Endometrium (tissue), 2 donors: ENCODE measurements around the gene LITAF.
"Not testable (repeated sequence)": the region's sequence is repeated elsewhere in the genome, so short reads cannot be mapped to it uniquely, and the experiment has no call there.

ENCODE experiments used
- FAIRE-seq: peaks from 2 replicates; lab custom pipeline; 2012; peaks lifted over from hg19 to GRCh38; lab: Jason Lieb, UNC
- donor health status: control.
- donor health status: control.

Gene LITAF

DNA sequence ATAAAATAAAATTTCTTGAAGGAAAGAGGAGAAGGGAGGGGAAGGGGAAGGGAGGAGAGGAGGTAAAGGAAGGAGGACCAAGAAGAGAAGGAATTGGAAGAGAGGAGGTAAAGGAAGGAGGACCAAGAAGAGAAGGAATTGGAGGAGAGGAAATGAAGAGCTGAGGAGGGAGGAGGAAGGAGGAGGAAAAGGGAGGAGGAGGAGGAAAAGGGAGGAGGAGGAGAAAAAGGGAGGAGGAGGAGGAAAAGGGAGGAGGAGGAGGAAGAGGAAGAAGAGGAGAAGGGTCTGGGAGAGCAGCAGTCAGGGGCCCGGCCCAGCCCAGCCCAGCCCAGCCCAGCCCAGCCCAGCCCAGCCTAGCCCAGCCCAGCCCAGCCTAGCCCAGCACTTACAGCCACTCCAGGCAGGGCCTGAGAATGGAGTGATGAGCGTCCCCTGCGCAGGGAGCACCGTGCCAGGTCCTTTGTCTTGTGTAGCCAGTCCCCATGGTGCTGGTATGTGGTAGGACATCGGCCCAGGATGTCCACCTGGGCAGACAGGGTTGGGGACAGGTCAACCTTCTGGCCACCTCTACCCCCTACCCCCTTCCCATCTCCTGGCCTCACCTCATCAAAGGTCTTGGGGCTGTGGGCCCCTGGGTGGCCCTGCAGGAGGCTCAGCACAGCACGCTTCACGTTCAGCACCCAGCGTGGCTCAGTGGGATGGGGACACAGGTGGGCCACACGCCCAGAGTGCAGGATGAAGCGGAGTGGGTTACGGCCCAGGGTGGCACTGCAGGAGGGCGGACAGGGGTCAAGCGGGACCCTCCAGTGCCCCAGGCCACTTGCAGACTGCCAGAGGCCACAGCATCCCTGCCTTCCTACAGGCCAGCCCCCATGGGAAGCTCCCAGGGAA is 70.9 kb downstream of the LITAF start:
- no peak for FAIRE-seq

DNA sequence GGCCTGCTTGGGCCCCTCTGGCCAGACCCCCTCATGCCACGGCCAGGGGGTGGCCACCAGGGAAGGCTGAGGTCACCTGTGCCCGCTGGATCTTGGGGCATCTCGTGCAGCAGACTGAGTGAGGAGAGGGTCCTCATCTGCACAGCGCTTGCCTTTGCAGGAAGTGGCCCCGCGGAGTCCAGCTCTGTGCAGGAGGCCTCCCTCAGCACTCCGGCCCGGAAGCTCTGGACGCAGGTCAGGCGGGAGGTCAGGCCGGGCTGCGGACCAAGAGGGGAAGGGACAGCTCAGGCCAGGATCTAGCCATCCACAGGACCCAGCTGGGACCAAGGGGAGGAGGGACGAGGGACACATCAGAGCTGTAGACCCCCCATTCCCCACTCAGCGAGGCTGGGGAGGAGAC is 72.4 kb downstream of the LITAF start:
- no peak for FAIRE-seq

DNA sequence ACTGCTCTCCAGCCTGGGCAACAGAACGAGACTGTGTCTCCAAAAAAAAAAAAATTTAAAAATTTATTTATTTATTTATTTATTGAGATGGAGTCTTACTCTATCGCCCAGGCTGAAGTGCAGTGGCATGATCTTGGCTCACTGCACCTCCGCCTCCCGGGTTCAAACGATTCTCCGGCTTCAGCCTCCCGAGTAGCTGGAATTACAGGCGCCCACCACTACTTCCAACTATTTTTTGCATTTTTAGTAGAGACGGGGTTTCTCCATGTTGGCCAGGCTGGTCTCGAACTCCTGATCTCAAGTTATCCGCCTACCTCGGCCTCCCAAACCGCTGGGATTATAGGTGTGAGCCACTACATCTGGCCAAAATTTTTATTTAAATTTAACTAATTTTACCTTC is 73.4 kb downstream of the LITAF start:
- FAIRE-seq = not testable (repeated sequence)

DNA sequence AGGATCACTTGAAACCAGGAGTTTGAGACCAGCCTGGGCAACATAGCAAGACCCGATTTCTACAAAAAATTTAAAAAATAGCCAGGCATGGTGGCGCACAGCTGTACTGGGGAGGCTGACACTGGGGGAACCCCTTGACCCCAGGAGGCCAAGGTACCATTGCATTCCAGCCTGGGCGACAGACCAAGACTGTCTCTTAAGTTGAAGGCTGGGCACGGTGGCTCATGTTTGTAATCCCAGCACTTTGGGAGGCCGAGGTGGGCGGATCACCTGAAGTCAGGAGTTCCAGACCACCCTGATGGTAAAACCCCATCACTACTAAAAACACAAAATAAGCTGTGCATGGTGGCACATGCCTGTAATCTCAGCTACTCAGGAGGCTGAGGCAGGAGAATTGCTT is 74.9 kb downstream of the LITAF start:
- FAIRE-seq = no peak

DNA sequence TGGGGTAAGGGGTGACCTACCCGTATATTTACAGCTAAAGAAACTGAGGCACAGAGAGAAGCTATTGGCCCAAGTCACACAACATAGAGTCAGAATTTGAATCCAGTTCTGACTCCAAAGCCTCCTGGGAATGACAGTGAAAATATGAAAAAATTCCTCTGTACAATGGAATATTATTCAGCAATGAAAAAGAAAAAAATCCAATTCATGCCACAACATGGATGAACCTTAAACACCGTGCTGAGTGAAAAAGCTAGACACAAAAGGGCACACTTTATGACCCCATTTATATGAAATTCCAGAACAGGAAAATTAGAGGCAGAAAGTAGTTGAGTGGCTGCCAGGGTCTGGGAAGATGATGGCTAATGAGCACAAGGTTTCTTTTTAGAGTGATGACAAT is 75.4 kb downstream of the LITAF start:
- no peak for FAIRE-seq

DNA sequence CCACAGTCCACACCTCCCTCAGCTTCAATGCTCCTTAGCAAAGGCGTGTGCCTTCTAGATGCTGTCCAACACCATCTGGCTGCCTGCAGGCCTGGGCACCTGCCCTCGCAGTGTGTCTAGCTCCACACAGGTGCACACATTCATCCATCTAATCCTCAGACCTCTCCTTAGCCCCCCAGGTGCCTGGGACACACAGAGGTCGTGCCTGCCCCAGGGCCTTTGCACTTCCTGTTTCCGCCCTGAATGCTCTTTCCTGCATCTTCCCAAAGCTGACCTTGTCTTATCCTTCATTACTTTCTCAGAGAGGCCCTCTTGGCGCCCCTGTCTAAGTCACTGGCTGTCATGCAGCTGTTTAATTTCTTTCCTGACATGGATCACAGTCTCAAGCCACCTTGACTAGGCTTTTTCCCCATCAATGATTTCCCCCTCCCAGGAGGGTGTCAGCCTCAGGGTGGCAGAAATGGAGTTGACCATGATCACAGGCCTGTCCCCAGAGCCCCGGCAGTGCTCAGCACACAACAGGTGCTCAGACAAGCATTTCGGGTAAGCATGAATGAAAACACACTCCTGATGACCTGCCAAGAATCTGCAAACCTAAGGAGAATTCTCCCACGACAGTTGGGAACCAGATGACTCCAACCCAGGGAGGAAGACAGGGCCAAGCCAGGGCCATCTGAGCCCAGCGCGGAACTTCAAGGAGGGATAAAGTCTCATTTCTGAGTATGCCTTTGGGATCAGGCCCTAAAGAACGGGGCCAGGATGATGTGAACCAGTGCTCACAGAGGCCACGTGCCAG is 76.3 kb downstream of the LITAF start:
- FAIRE-seq = no peak

DNA sequence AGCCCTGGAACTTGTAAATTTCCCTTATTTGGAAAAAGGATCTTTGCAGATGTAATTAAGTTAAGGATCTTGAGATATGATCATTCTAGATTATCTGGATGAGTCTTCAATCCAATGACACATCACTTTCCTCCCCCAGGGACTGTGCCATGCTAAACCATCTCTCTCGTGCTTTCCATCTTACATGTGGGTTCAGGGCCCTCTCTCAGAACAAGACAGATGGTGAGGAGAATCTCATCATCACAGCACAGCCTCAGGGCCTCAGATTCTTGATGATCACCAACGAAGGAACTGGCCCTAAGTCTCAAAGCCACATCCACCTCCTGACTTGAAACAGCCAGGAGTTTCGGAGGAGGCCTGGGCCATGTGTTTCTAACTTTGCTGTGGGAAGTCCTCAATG is 78.7 kb downstream of the LITAF start:
- FAIRE-seq = no peak

DNA sequence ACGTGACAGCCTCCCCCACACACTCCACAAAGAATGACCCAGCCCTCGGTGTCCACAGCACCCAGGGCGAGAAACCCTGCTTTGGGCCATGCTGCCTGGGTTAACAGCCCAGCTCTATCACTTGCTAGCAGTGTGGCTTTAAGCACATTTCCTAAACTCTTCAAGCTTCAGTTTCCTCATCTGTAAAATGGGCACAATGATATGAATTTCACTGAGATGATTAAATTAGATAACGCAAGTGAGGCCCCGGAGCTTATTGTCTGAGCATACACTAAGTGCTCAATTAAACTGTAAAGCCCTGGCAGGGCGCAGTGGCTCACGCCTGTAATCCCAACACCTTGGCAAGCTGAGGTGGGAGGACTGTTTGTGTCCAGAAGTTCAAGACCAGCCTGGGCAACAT is 79.4 kb downstream of the LITAF start:
- no peak for FAIRE-seq

DNA sequence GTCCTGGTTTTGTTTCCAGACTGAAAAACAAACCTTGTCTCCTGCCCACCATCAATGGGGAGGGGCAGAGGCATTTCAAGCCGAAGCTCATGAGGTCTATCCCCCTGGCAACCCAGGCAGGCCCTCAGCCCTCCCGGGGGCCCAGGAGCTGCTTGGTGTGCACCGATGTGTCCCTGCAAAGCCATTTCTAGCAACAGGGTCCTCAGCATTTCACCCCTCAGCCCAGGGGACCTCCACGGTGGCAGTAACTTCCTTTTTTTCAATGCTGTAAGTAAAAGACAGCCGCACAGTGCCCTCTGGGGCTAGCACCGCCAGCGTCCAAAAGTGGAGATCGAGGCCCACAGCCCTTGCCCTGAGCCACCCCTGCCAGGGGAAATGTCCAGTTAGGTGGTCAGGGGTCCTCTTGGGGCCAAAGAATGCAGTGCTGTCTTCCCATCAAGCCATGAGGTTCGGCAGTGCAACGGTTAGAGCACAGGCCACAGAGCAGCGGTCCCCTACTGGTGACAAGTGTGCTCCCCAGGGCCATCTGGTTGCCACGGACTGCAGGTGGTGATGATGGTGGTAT is 79.9 kb downstream of the LITAF start:
- no peak for FAIRE-seq

DNA sequence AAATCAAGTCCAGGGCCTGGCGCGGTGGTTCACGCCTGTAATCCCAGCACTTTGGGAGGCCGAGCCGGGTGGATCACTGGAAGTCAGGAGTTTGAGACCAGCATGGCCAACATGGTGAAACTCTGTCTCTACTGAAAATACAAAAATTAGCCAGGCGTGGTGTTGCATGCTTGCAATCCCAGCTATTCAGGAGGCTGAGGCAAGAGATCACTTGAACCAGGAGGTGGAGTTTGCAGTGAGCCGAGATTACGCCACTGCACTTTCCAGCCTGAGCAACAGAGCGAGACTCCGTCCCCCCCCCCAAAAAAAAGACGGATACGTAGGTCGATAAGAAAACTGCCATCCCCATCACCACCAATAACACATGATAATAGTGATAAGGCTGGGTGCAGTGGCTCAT is 82.5 kb downstream of the LITAF start:
- not testable (repeated sequence) for FAIRE-seq

DNA sequence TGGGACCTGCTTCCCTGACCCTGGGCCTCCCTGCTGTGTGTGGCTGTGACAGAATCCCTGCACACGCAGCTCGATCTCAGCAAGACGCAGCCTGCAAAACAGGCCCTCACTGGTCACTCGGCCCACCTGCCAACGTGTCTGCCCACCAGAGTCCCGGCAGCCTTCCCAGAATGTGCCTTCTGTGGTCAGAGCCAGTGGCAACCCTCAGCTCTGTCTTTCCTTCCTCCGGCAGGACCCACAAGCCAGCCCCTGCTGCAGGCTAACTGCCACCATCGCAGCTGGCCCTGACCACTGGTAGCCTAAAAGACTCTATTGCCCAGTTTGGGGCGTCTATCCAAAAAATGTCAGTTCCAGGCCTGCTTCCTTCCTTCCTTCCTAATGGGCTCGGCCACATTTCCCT is 83.2 kb downstream of the LITAF start:
- no peak for FAIRE-seq

DNA sequence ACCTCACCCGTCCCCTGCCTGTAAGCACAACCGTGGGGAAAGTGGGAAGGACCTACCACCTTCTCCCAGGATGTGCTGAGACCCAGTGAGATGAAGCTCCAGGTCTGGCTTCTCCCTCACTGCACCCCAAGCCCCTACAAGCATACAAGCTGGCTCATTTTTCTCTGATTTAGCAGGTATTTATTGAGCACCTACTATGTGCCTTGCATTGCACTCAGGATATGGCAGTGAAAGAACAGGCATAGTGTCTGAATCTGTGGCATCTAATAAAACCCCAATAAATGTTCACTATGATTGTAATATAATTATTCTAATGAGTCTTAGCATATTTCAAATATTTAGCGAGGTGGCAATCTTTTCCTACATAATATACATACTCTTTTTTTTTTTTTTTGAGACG is 84.5 kb downstream of the LITAF start:
- FAIRE-seq = no peak

DNA sequence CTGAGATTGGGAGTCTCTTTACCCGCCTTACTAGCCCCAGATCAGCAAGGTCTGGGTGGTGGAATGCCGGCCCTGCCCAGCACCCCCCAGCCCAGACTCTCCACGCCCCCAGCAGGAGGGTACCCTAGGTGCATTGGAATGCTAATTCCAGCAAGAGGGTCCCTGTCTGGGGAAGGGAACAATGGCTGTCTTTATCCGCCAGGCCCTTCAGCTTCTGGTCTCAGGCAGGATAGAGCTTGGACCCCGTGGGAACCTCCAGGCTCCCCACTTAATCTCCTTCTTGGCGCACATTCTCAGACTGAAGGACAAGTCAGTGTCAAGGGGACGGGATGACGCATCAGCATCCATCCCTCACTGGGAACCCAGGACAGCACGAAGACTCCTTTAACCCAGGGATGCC is 85.1 kb downstream of the LITAF start:
- no peak for FAIRE-seq

DNA sequence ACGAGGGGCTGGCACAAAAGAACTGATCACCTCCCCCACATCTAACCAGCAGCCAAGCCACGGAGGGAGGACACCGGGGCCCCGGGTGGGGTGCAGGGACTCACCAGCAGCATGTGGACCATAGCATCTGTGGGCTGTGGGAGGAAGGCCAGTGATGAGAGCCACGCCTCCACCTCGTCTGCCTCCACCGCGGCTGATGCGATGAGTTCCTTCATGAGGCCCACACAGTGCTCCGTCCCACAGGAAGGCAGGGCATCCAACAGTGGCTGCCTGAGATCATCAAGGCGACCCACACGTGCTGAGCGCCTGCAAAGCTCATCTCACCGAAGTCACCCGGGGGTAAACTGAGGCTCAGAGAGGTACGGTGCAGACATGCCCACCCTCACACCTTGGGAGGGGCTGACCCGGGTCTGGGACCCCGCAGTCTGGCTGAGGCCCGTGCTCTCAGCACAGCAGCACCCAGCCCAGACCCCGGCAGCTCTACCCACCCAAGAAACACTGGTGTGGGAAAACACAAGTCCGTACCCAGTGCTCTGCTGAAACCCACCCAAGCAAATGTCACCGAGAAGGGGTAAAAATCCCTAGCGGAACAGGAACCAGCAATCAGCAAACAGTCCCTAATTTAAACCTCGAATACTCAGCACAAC is 85.9 kb downstream of the LITAF start:
- no peak for FAIRE-seq

DNA sequence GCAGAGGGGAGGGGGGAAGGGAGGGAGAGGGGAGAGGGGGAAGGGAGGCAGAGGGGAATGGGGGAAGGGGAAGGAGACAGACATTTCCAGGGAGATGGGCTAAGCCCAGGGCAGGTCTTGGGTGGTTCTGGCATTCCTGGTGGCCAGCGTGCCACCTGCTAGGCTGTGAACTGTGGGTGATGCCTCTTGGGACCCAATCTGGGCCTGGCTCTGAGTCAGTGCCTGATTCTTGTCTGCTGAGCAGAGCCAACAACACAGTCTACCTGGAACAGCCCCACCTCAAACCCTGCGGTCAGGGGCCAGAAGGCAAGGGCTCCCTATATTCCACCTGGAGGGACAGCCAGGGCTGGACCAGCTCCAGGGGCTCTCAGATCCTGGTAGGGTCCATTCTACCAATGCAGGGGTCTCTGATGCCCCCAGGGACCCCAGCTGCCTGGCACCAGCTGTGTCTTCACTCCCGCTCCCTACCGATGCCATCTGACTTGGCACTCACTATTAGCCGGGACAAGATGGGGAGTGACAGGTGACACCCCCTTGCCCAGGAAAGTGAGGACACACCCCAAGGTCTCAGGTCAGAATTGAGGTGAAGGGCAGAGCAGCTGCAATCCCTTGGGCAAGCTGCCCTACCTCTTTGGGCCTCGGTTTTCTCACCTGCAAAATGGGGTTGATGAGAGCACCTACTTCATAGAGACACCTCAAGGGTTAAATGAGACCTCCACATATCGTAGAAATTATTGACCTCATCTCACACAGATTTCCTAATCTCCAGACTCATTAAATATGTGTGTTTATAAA is 87.2 kb downstream of the LITAF start:
- no peak for FAIRE-seq

DNA sequence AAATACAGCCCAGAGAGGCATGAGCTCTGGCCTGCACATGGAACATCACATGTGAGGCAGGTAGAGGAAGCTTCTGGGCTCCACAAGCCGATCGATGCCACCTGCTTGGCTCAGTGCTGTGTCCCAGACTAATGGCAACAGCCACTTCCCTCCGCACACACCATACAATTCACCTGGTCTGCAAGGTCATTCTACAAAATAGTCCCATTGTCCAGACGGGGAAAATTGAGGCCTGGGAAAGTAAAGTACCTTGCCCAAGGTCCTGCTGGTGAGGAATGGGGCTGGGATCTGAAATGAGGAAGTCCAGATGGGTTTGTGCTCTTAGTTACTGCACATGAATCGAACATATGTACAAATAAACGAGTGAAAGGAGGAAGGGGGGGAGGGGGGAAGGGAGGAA is 88.0 kb downstream of the LITAF start:
- FAIRE-seq = no peak

DNA sequence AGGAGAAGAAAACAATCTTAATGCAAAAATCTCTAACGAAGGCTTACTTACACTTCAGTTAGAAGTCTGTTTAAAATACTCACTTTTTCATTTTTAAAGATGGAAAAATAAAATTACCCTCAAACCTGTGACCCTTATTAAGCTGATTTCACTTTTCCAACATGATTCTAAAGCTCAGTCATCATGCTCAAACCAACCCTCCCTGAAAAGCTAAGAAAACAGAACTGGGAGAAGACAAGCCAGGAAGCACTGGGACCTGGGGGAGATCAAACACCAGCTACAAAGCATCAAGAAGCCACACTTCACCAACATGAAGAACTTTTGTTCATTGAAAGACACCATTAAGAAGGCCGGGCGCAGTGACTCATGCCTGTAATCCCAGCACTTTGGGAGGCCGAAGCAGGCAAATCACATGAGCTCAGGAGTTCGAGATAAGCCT is 88.8 kb downstream of the LITAF start:
- no peak for FAIRE-seq
